Fibroblast of mammary gland (primary cell): Measurements from ENCODE around the gene DGCR8.

ENCODE experiments used
- DNase-seq: peaks from one replicate; pipeline ENCODE4 v3.0.0-alpha.2; 2010; ENCODE audit warnings: low read depth
- H3K4me3 ChIP-seq: 2 replicates; pipeline ENCODE4 v1.5.1; 2011; ENCODE audit warnings: low read depth, mild to moderate bottlenecking, low read length, moderate library complexity; ENCODE audit not compliant: control insufficient read depth
- TF ChIP-seq, protein P1 (sequence below): conservative IDR thresholded peaks from 2 replicates; pipeline ENCODE4 v1.5.1; 2011; ENCODE audit warnings: low read depth, low read length, inconsistent platforms; ENCODE audit not compliant: control insufficient read depth, insufficient read depth

The DGCR8 gene

DNA sequence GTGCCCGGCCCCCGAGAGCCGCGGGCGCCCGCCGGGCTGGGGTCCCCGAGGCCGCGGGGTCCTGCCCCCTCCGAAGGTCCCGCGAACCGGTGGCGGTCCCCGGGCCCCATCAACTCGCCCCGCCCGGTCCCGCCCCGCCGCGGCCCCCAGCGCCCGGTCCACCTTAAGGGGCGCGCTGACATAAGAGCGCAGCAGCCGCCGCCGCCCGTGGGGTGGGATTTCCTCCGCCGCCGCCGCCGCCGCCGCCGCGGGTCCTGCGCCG lies 51.5 kb downstream of the DGCR8 start, which contains the start of gene ZDHHC8:
ZDHHC8 (plus strand) TSS at position 208 of the 262 bp plus-strand sequence. CDS start 144 bp downstream, outside the sequence.
- H3K4me3 ChIP-seq: peak within 1 kb of the TSS; percentile 71
- no peak for DNase-seq
- TF ChIP-seq, protein P1, sequence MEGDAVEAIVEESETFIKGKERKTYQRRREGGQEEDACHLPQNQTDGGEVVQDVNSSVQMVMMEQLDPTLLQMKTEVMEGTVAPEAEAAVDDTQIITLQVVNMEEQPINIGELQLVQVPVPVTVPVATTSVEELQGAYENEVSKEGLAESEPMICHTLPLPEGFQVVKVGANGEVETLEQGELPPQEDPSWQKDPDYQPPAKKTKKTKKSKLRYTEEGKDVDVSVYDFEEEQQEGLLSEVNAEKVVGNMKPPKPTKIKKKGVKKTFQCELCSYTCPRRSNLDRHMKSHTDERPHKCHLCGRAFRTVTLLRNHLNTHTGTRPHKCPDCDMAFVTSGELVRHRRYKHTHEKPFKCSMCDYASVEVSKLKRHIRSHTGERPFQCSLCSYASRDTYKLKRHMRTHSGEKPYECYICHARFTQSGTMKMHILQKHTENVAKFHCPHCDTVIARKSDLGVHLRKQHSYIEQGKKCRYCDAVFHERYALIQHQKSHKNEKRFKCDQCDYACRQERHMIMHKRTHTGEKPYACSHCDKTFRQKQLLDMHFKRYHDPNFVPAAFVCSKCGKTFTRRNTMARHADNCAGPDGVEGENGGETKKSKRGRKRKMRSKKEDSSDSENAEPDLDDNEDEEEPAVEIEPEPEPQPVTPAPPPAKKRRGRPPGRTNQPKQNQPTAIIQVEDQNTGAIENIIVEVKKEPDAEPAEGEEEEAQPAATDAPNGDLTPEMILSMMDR: no peak

GRCh38 chr22:20131859-20132685 lies 52.0 kb downstream of the DGCR8 start:
- DNase-seq: peak; percentile 38
- H3K4me3 ChIP-seq: peak overlapping the region; percentile 71
- TF ChIP-seq, protein P1: no peak

GRCh38 chr22:20132686-20133246 lies 52.7 kb downstream of the DGCR8 start:
- H3K4me3 ChIP-seq: peak overlapping the region; percentile 71
- DNase-seq: no peak
- TF ChIP-seq, protein P1: no peak

- TF ChIP-seq, protein P1: no peak
- DNase-seq: no peak
- no peak overlapping the region for H3K4me3 ChIP-seq
Observed at GRCh38 chr22:20133930-20134549, 54.0 kb downstream of the DGCR8 start.

DNA sequence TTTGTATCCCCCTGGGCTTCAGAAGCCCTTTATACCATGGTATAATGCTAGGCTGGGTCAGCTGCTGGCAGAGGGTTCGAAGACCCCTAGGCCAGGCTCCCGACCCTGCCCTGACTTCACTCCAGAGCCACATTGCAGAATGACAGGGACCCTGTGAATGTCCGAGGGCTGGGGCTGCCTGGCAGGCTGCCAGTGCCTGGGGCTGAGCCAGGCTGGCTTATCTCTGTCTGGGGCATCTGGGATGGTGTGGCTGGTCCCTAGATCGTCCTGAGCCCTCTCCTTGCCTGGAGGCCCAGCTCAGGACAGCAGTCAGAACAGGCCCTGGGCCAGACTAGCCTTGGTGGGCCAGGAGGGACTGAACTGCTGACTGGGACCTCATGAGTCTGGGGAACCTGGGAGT lies 55.2 kb downstream of the DGCR8 start:
- H3K4me3 ChIP-seq: no peak overlapping the region
- no peak for DNase-seq
- TF ChIP-seq, protein P1: no peak

DNA sequence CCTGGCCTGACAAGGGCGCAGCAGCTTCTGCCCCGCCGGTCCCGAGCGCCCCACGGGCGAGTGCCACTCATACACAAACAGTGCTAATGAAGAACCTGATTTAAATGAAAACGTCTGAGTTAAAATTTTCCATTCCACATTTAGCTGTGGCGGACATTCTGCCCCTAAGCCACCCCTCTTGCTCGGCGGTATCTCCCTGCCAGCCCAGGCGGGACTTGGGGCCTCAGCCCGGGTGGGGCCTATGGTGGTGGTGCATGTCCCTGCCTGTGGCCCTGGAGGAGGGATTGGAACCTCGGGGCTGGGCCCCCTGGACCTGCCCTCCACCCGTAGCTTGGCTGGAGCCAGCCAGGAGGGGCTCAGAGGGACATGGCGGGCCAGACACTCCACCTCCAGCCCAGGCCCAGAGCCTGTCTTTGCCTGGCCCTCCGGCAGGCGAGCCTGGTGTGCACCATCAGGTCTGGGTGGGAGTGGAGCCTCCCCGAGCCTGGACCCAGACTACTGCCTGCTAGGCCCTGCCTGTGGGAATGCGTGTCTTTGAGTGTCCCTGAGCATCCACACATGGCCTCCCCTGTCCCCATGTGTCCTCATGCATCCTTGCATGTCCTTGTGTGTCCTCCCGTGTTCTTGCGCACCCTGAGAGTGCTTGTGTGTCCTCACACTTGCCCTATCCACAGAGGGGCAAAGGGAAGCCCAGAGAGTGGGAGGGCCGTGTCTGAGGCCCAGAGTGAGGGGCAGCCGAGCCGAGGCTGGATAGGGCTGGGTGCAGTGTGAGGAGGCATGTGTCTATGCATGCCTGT lies 56.0 kb downstream of the DGCR8 start:
- no peak overlapping the region for H3K4me3 ChIP-seq
- TF ChIP-seq, protein P1: no peak
- no peak for DNase-seq
